ACHN (cell line): ENCODE results near the gene SERINC3.
A peak's percentile ranks its signal among the peaks of the same experiment; 100 is the strongest.

Source experiments
- DNase-seq: peaks from one replicate; pipeline ENCODE4 v3.0.0-alpha.2; 2015
- in situ Hi-C: cut with HindIII; loops from 2 replicates; pipeline ENCODE4 v1.10.0; 2017; ENCODE audit warnings: low sequenced_read_pairs, low pct_ligation_motif_present, low pct_unique_long_range_greater_than_20kb

Gene SERINC3

GRCh38 chr20:44450903-44451450 lies 70.9 kb downstream of the SERINC3 start:
- in situ Hi-C loops, result no loop called here
- DNase-seq, result no peak

- no peak for DNase-seq
- in situ Hi-C loops, result no loop called here
These were observed 71.5 kb downstream of the SERINC3 start for GRCh38 chr20:44450281-44450889.

DNA sequence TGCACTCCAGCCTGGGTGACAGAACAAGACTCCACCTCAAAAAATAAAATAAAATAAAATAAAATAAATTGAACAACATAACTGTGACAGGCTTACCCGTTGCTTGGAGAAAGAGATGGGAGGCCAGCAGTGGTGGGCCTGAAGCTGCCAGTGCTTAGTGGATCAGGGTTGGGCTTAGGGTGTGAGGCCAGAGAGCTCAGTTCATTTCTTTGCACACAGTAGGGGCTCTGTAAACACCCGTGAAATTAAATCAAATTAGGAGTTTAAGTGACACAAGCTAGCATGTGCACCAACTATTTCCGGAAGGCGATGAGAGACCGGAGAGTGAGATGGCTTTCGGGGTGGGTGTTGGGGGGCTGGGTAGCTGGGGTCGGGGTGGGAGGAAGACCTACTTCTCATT lies 72.0 kb downstream of the SERINC3 start:
- in situ Hi-C loops, result no loop called here
- no peak for DNase-seq

DNA sequence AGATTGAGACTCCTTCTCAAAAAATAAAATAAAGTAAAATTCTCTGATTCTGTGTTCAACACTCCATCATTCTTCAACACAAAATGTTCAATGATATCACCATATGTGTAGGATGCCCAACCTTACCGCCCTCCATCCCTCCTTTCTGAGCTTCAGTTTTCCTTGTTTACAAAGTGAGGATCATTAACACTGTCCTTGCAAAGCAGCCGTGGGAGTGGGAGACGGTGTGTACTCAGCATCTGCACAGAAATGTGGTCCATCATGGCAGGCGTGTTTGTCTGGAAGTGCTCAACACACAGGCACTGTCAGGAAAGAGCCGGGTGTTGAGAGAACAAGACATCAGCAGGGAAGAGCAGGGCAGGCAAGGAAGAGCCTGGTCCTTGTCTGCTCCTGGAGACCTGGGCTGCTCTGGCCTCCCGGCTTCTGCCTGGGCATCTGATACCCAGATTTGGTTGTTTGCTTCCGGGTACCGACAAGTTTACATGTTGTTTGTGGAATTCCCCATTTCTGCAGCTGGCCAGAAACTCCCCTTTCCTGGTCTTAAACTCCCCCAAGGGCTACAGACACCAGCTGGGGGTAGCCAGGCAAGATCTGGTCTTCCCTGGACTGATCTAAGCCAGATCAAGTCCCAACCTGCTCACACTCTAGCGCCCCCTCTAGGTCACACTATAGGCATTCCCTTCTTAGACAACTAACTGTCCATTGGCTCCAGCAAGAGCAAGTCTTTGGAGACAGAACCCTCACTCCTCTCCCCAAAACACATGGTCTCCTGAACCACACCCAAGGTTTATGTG lies 72.9 kb downstream of the SERINC3 start:
- in situ Hi-C loops, result no loop called here

GRCh38 chr20:44447827-44448419 lies 73.9 kb downstream of the SERINC3 start:
- in situ Hi-C loops, result no loop called here
- no peak for DNase-seq

More for the DNA sequence above, 72.9 kb downstream of the SERINC3 start:
- peak; percentile 28 for DNase-seq
